Gastroesophageal sphincter (tissue), 4 donors: ENCODE results near the gene ANKHD1. TPM values are rescaled to one million over a fixed set of nuclear protein-coding genes. Genes with fewer than 3 reads are reported as not detected.

Source experiments
- ATAC-seq: fragments of 150-250 bp; one replicate; pipeline ENCODE4 v1.9.1; 2016; ENCODE audit warnings: mild to moderate bottlenecking, moderate library complexity
- H3K27ac ChIP-seq, 4 donors: fragments of 200-600 bp; sonication (generic) in 3 of 4; 1 replicate in 3 of 4; 2 replicates in 1 of 4; pipeline ENCODE4 v1.5.1; 2016 to 2019
- H3K27me3 ChIP-seq: fragments of 200-600 bp; sonication (generic); one replicate; pipeline ENCODE4 v1.5.1; 2019
- H3K36me3 ChIP-seq, 2 donors: fragments of 200-600 bp; sonication (generic); one replicate each; pipeline ENCODE4 v1.5.1; 2019; ENCODE audit warnings: control low read depth in 1 of 2
- H3K4me1 ChIP-seq, 3 donors: fragments of 200-600 bp; sonication (generic); 1 replicate in 2 of 3; 2 replicates in 1 of 3; pipeline ENCODE4 v1.5.1; 2016 to 2019; ENCODE audit warnings: control low read depth in 2 of 3
- H3K4me3 ChIP-seq, 2 donors: fragments of 200-600 bp; sonication (generic); one replicate each; pipeline ENCODE4 v1.5.1; 2019; ENCODE audit warnings: mild to moderate bottlenecking in 1 of 2, moderate library complexity in 1 of 2
- H3K9me3 ChIP-seq, 3 donors: fragments of 200-600 bp; sonication (generic); one replicate each; pipeline ENCODE4 v1.5.1; 2017 to 2019; ENCODE audit warnings: control low read depth in 2 of 3
- EP300 ChIP-seq: sonication (generic); formaldehyde crosslinking; IDR thresholded peaks from one replicate; pipeline ENCODE4 v1.6.1; 2017; ENCODE audit warnings: antibody characterized with exemption, mild to moderate bottlenecking
- POLR2A ChIP-seq, 2 donors: fragments of 450-650 bp; IDR thresholded peaks; one replicate each; pipeline ENCODE4 v1.6.1; 2017; ENCODE audit warnings: antibody characterized with exemption in 2 of 2, mild to moderate bottlenecking in 2 of 2, moderate library complexity in 1 of 2
- POLR2AphosphoS5 ChIP-seq: sonication (generic); formaldehyde crosslinking; IDR thresholded peaks from one replicate; pipeline ENCODE4 v1.6.1; 2017; ENCODE audit warnings: antibody characterized with exemption
- whole genome bisulfite sequencing, 2 donors: methylation state at CpG; one replicate each; pipeline ENCODE4 v1.1.5; 2018; ENCODE audit warnings: low coverage in 1 of 2; 5-methylcytosine and 5-hydroxymethylcytosine counted together
- total RNA-seq, 4 donors: library from RNA; depleted of rRNA; stranded (reverse); fragments of >200 nt; gene quantifications; one replicate each; pipeline ENCODE4 v1.1.0, GENCODE V29; 2016
- TF ChIP-seq, protein P1 (sequence below), 4 experiments: fragments of 200-600 bp in 2 of 4; fragments of 450-650 bp in 2 of 4; sonication (generic) in 1 of 4; IDR thresholded peaks; one replicate each; pipeline ENCODE4 v1.5.1; 2017 to 2019; ENCODE audit warnings: antibody characterized with exemption in 4 of 4, mild to moderate bottlenecking in 2 of 4, moderate library complexity in 2 of 4

Gene ANKHD1
- total RNA-seq, 4 donors from 2014 or later, result 52.7 to 156 (median 84.5) TPM

DNA sequence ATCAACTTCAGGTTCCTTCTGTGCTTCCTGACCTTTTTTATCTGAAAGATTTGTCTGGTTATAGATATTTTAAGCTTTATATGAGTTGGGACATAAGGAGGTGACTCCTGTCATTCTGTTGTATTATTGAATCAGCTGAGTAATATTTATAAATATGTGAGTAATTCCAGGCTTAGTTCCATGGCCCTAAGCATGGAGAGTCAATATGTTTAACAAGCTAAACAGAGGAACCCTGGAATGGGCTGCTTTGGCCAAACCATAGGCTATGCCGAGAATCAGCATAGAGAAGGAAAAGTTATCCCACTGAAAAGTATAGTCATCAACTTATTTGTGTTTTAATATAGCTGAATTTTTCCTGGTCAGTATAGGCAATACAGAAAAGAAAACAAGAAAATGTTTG is 138.6 kb downstream of the ANKHD1 start:
- Histone ChIP-seq H3K9me3 (no peaks in the 10 kb centered on the region), H3K4me1 (no peaks in the 10 kb centered on the region), H3K27ac (no peak overlapping the region), H3K36me3 (peaks cover 12 to 100% of the 10 kb centered on the region in 2 donors), H3K27me3 (no peaks in the 10 kb centered on the region), H3K4me3 (no peak overlapping the region)
- 79 to 100% methylated on average over 1 of the region's 1 CpG for WGBS, 2 donors
- no peak for TF ChIP-seq POLR2A (IDR thresholded peaks at IDR 0.05)
- TF ChIP-seq, protein P1, sequence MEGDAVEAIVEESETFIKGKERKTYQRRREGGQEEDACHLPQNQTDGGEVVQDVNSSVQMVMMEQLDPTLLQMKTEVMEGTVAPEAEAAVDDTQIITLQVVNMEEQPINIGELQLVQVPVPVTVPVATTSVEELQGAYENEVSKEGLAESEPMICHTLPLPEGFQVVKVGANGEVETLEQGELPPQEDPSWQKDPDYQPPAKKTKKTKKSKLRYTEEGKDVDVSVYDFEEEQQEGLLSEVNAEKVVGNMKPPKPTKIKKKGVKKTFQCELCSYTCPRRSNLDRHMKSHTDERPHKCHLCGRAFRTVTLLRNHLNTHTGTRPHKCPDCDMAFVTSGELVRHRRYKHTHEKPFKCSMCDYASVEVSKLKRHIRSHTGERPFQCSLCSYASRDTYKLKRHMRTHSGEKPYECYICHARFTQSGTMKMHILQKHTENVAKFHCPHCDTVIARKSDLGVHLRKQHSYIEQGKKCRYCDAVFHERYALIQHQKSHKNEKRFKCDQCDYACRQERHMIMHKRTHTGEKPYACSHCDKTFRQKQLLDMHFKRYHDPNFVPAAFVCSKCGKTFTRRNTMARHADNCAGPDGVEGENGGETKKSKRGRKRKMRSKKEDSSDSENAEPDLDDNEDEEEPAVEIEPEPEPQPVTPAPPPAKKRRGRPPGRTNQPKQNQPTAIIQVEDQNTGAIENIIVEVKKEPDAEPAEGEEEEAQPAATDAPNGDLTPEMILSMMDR (IDR thresholded peaks at IDR 0.05), result no peak
- no peak for ATAC-seq

DNA sequence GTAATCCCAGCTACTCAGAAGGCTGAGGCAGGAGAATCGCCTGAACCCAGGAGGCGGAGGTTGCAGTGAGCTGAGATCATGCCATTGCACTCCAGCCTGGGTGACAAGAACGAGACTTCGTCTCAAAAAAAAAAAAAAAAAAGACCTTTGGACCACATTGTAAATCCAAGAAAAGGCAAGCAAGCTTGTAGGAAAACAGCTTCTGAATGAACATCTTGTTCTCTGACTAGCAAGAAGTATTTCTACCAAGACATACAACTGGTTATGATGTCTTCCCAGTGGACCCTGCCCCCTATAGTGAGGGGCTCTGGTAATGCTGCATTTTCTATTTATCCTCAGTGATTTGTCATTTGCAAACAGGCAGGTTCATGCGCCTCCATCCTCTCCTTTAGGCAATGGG is 141.3 kb downstream of the ANKHD1 start:
- no peaks in the 10 kb centered on the region for H3K9me3 ChIP-seq
- no peak for ATAC-seq
- no peak overlapping the region for H3K27ac ChIP-seq
- no peak overlapping the region for H3K4me3 ChIP-seq
- WGBS, 2 donors, result 62 to 100% methylated on average over 1 to 4 of the region's 5 CpGs
- TF ChIP-seq POLR2AphosphoS5 (no peak), POLR2A (IDR thresholded peaks at IDR 0.05) (no peak)
- TF ChIP-seq, protein P1 (IDR thresholded peaks at IDR 0.05), result no peak
- H3K4me1 ChIP-seq, result peaks cover 0 to 15% (median 10%) of the 10 kb centered on the region in 3 donors
- H3K27me3 ChIP-seq, result no peaks in the 10 kb centered on the region
- peaks cover 8 to 75% of the 10 kb centered on the region in 2 donors for H3K36me3 ChIP-seq

DNA sequence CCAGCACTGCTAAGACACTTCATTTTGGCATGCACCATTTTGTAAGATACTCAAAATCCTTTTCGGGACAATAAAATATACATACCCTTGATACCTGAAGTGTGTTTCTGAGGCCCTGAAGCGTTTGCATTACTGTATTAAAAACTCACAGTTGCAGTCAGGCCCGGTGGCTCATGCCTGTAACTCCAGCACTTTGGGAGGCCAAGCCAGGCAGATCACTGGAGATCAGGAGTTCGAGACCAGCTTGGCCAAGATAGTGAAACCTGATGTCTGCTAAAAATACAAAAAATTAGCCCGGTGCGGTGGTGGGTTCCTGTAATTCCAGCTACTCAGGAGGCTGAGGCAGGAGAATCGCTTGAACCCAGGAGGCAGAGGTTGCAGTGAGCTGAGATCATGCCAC is 143.4 kb downstream of the ANKHD1 start:
- no peak overlapping the region for H3K27ac ChIP-seq

DNA sequence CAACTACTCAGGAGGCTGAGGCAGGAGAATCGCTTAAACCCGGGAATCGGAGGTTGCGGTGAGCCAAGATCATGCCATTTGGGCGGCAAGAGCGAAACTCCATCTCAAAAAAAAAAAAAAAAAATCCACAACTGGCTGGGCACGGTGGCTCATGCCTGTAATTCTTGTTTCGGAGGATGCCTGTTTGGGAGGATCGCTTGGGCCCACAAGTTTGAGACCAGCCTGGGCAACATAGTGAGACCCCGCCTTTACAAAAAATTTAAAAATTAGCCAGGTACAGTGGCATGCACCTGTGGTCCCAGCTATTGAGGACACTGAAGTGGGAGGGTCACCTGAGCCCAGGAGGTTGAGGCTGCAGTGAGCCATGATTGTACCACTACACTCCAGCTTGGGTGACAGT is 144.0 kb downstream of the ANKHD1 start:
- Histone ChIP-seq H3K4me3 (no peak overlapping the region), H3K27me3 (no peaks in the 10 kb centered on the region), H3K27ac (peak overlapping the region in 1 of 4 donors; percentile 99), H3K9me3 (no peaks in the 10 kb centered on the region), H3K4me1 (peaks cover 9 to 41% (median 30%) of the 10 kb centered on the region in 3 donors), H3K36me3 (peaks cover 0 to 61% of the 10 kb centered on the region in 2 donors)
- TF ChIP-seq POLR2A (IDR thresholded peaks at IDR 0.05) (no peak), EP300 (no peak), POLR2AphosphoS5 (no peak)
- TF ChIP-seq, protein P1 (IDR thresholded peaks at IDR 0.05), result no peak
- WGBS, 2 donors, result 88 to 95% methylated on average over 5 to 10 of the region's 10 CpGs
- ATAC-seq, result no peak

More for the DNA sequence above, 143.4 kb downstream of the ANKHD1 start:
- 94% methylated on average over 3 of the region's 7 CpGs; no CpG with 5 or more reads in 1 of the 2 donors for WGBS, 2 donors
- no peaks in the 10 kb centered on the region for H3K9me3 ChIP-seq
- peaks cover 0 to 61% of the 10 kb centered on the region in 2 donors for H3K36me3 ChIP-seq
- ATAC-seq, result no peak
- no peak overlapping the region for H3K4me3 ChIP-seq
- TF ChIP-seq POLR2AphosphoS5, result no peak
- no peak for TF ChIP-seq EP300
- TF ChIP-seq, protein P1 (IDR thresholded peaks at IDR 0.05), result no peak
- no peak for TF ChIP-seq POLR2A (IDR thresholded peaks at IDR 0.05)
- H3K4me1 ChIP-seq, result peaks cover 9 to 35% (median 28%) of the 10 kb centered on the region in 3 donors
- H3K27me3 ChIP-seq, result no peaks in the 10 kb centered on the region

DNA sequence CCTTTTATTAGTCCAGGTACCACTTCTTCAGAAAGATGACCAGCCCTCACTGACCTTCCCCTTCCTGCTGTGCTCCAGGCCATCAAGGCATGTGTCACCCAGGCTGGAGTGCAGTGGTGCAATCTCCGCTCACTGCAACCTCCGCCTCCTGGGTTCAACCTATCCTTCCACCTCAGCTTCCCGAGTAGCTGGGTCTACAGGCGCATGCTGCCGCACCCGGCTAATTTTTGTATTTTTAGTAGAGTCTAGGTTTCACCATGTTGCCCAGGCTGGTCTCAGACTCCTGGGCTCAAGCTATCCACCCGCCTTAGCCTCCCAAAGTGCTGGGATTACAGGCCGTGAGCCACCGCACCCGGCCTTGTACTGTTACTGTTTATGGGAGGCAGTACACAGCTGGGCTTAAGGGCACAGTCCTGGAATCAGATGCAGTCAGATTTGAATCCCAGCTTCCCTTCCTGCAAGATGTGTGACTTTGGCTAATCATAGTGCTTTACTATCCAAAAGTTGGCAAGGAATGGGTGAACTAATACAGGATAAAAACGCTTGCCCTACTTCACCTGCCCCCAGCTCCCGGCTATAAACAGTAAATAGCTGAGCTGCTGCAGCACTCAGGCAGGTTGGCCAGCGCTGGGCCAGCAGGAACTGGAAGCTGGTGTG is 145.3 kb downstream of the ANKHD1 start:
- Histone ChIP-seq H3K9me3 (no peaks in the 10 kb centered on the region), H3K27me3 (no peaks in the 10 kb centered on the region), H3K4me1 (peaks cover 9 to 45% (median 30%) of the 10 kb centered on the region in 3 donors), H3K27ac (peak overlapping the region in 3 of 4 donors; percentile 94 to 99 (median 96)), H3K4me3 (peak overlapping the region in 1 of 2 donors; percentile 61), H3K36me3 (peaks cover 0 to 61% of the 10 kb centered on the region in 2 donors)
- TF ChIP-seq POLR2A (IDR thresholded peaks at IDR 0.05), result no peak
- TF ChIP-seq EP300, result no peak
- TF ChIP-seq, protein P1 (IDR thresholded peaks at IDR 0.05), result no peak
- no peak for TF ChIP-seq POLR2AphosphoS5
- 44 to 75% methylated on average over 4 to 7 of the region's 13 CpGs for WGBS, 2 donors
- no peak for ATAC-seq
